ENCODE data around the gene TRAPPC3. TPM values are rescaled to one million over a fixed set of nuclear protein-coding genes. Genes with fewer than 3 reads are reported as not detected.
"Not testable (repeated sequence)": the region's sequence is repeated elsewhere in the genome, so short reads cannot be mapped to it uniquely, and the experiment has no call there.

TRAPPC3 gene
- total and polyA plus RNA-seq, 10 donors: 42.9 to 98.1 (median 58.3) TPM

GRCh38 chr1:36160949-36161485, 11.7 kb upstream of the TRAPPC3 start:
- intact Hi-C loops (cut with DNase I; ENCODE audit: low total_unique reads): no loop called here
- Histone ChIP-seq H3K36me3 (peaks cover 0 to 14% (median 0%) of the 10 kb centered on the region in 6 donors), H3K9me3 (no peaks in the 10 kb centered on the region), H3K27me3 (replicated peaks in 1 of 7) (no peaks in the 10 kb centered on the region), H3K4me3 (peak overlapping the region in 7 of 8 donors; percentile 24 to 68 (median 36)), H3K4me1 (peaks cover 56 to 93% (median 82%) of the 10 kb centered on the region in 6 donors), H3K27ac (peak overlapping the region; percentile 86 to 100 (median 90))
- peak; percentile 91 for DNase-seq
- 1 to 7% (median 3%) methylated on average over 8 to 12 of the region's 12 CpGs for WGBS, 5 donors
- TF ChIP-seq POLR2AphosphoS5 (IDR thresholded peaks at IDR 0.05) (peak; percentile 83 to 85 (median 84)), POLR2A (IDR thresholded peaks at IDR 0.05) (no peak)
- TF ChIP-seq, protein P1, sequence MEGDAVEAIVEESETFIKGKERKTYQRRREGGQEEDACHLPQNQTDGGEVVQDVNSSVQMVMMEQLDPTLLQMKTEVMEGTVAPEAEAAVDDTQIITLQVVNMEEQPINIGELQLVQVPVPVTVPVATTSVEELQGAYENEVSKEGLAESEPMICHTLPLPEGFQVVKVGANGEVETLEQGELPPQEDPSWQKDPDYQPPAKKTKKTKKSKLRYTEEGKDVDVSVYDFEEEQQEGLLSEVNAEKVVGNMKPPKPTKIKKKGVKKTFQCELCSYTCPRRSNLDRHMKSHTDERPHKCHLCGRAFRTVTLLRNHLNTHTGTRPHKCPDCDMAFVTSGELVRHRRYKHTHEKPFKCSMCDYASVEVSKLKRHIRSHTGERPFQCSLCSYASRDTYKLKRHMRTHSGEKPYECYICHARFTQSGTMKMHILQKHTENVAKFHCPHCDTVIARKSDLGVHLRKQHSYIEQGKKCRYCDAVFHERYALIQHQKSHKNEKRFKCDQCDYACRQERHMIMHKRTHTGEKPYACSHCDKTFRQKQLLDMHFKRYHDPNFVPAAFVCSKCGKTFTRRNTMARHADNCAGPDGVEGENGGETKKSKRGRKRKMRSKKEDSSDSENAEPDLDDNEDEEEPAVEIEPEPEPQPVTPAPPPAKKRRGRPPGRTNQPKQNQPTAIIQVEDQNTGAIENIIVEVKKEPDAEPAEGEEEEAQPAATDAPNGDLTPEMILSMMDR (IDR thresholded peaks at IDR 0.05 in 8 of 11, conservative IDR thresholded peaks at IDR 0.05 in 3 of 11): peak in 4 of 11 experiments; percentile 10 to 36 (median 24)

GRCh38 chr1:36160388-36160948, 11.2 kb upstream of the TRAPPC3 start:
- peak overlapping the region; percentile 86 to 100 (median 90) for H3K27ac ChIP-seq
- 41 to 50% (median 49%) methylated on average over 3 to 4 of the region's 4 CpGs for WGBS, 5 donors
- H3K36me3 ChIP-seq: peaks cover 0 to 14% (median 0%) of the 10 kb centered on the region in 6 donors
- H3K27me3 ChIP-seq (replicated peaks in 1 of 7): no peaks in the 10 kb centered on the region
- intact Hi-C loops (cut with DNase I; ENCODE audit: low total_unique reads): no loop called here
- peak overlapping the region in 6 of 8 donors; percentile 27 to 68 (median 38) for H3K4me3 ChIP-seq
- H3K4me1 ChIP-seq: peaks cover 56 to 88% (median 82%) of the 10 kb centered on the region in 6 donors
- TF ChIP-seq, protein P1 (IDR thresholded peaks at IDR 0.05 in 8 of 11, conservative IDR thresholded peaks at IDR 0.05 in 3 of 11): no peak
- TF ChIP-seq POLR2A (IDR thresholded peaks at IDR 0.05): no peak
- TF ChIP-seq POLR2AphosphoS5 (IDR thresholded peaks at IDR 0.05): no peak
- DNase-seq: no peak
- H3K9me3 ChIP-seq: no peaks in the 10 kb centered on the region

- 82 to 85% (median 82%) methylated on average over 10 of the region's 10 CpGs for WGBS, 5 donors
- intact Hi-C loops (cut with DNase I; ENCODE audit: low total_unique reads): loop anchor here (10.0 kb wide), 2 partner anchors 65 to 125 kb away; partner anchors contain the start of gene THRAP3
- no peaks in the 10 kb centered on the region for H3K9me3 ChIP-seq
- TF ChIP-seq POLR2A (IDR thresholded peaks at IDR 0.05): no peak
- TF ChIP-seq POLR2AphosphoS5 (IDR thresholded peaks at IDR 0.05): no peak
- TF ChIP-seq, protein P1 (IDR thresholded peaks at IDR 0.05 in 8 of 11, conservative IDR thresholded peaks at IDR 0.05 in 3 of 11): no peak
- H3K4me1 ChIP-seq: peaks cover 62 to 88% (median 84%) of the 10 kb centered on the region in 6 donors
- H3K36me3 ChIP-seq: peaks cover 0 to 14% (median 0%) of the 10 kb centered on the region in 6 donors
- DNase-seq: no peak
- peak overlapping the region; percentile 86 to 100 (median 90) for H3K27ac ChIP-seq
- H3K4me3 ChIP-seq: peak overlapping the region in 3 of 8 donors; percentile 7 to 68 (median 30)
- no peaks in the 10 kb centered on the region for H3K27me3 ChIP-seq (replicated peaks in 1 of 7)
These were observed 10.5 kb upstream of the TRAPPC3 start for GRCh38 chr1:36159614-36160387.

- not testable (repeated sequence) for DNase-seq; H3K9me3 ChIP-seq; H3K27me3 ChIP-seq (replicated peaks in 1 of 7)
- WGBS, 5 donors: 91 to 94% (median 93%) methylated on average over 10 of the region's 10 CpGs
- peaks cover 0 to 14% (median 0%) of the 10 kb centered on the region in 6 donors for H3K36me3 ChIP-seq
- peaks cover 64 to 87% (median 80%) of the 10 kb centered on the region in 6 donors for H3K4me1 ChIP-seq
- intact Hi-C loops (cut with DNase I; ENCODE audit: low total_unique reads): loop anchor here (10.0 kb wide), 2 partner anchors 66 to 126 kb away; partner anchors contain the start of gene THRAP3
- H3K4me3 ChIP-seq: peak overlapping the region in 3 of 8 donors; percentile 95 to 97 (median 97)
- H3K27ac ChIP-seq: peak overlapping the region in 7 of 8 donors; percentile 98 to 100 (median 98)
These were observed 9.6 kb upstream of the TRAPPC3 start for GRCh38 chr1:36158827-36159252.
